Endothelial cell of umbilical vein (primary cell): ENCODE results near the gene GABPB2. TPM values are rescaled to one million over a fixed set of nuclear protein-coding genes. Genes with fewer than 3 reads are reported as not detected.

ENCODE experiments used
- BruUV-seq: library from RNA; stranded (reverse); fragments of 400-500 nt; replicated peaks from 2 replicates; lab custom pipeline; 2021; lab: Mats Ljungman, UMichigan
- CTCF ChIA-PET: fragments of 300-600, 350-600 bp; sonication (Branson Sonifier 250); formaldehyde crosslinking; loops from one replicate; lab custom pipeline; 2021; ENCODE audit warnings: antibody characterized with exemption, inconsistent platforms; lab: Charles Lee
- POLR2A ChIA-PET: fragments of 300-600, 350-600 bp; sonication (Branson Sonifier 250); formaldehyde crosslinking; loops from one replicate; lab custom pipeline; 2021; ENCODE audit warnings: antibody characterized with exemption, inconsistent platforms; lab: Charles Lee
- DNase-seq: peaks from one replicate; pipeline ENCODE4 v3.0.0-alpha.2; 2011; ENCODE audit warnings: low read depth, low spot score
- FAIRE-seq: peaks from 2 replicates; lab custom pipeline; 2011; peaks lifted over from hg19 to GRCh38; lab: Jason Lieb, UNC
- H2AFZ ChIP-seq: 2 replicates; pipeline ENCODE4 v1.6.0; 2012; ENCODE audit warnings: low read depth, low read length, control low read depth, inconsistent platforms
- H3K27ac ChIP-seq: 2 replicates; pipeline ENCODE4 v1.5.1; 2011; ENCODE audit warnings: low read depth, mild to moderate bottlenecking, control low read depth, low read length, moderate library complexity; ENCODE audit not compliant: insufficient read depth
- H3K27me3 ChIP-seq, 2 experiments: 2 replicates each; pipeline versions ENCODE4 v1.6.0 to v1.6.1; 2011; ENCODE audit warnings: low read length in 2 of 2, mixed read lengths in 1 of 2; ENCODE audit not compliant: control insufficient read depth in 2 of 2, insufficient read depth in 2 of 2
- H3K36me3 ChIP-seq, 2 experiments: 2 replicates in 1 of 2; 3 replicates in 1 of 2; pipeline ENCODE4 v1.5.1; 2011; ENCODE audit warnings: low read length in 2 of 2, mild to moderate bottlenecking in 1 of 2, moderate library complexity in 1 of 2; ENCODE audit not compliant: control insufficient read depth in 2 of 2, insufficient read depth in 2 of 2; ENCODE audit errors: extremely low read depth in 1 of 2
- H3K4me1 ChIP-seq: 3 replicates; pipeline ENCODE4 v1.5.1; 2011; ENCODE audit warnings: mild to moderate bottlenecking, low read length; ENCODE audit not compliant: control insufficient read depth, insufficient read depth; ENCODE audit errors: extremely low read depth
- H3K4me2 ChIP-seq: 2 replicates; pipeline ENCODE4 v1.6.1; 2011; ENCODE audit warnings: low read length, control low read depth, mixed read lengths; ENCODE audit not compliant: insufficient read depth
- H3K4me3 ChIP-seq, 3 experiments: fragments of 200-600 bp in 1 of 3; sonication (generic), shearing (Covaris generic) in 1 of 3; replicated peaks in 1 of 3; 2 replicates each; pipeline ENCODE4 v1.5.1; 2011 to 2016; ENCODE audit warnings: control low read depth in 3 of 3, low read length in 3 of 3, mild to moderate bottlenecking in 2 of 3, inconsistent platforms in 1 of 3, low read depth in 1 of 3, moderate library complexity in 1 of 3; ENCODE audit not compliant: insufficient read depth in 1 of 3
- H3K79me2 ChIP-seq: 2 replicates; pipeline ENCODE4 v1.6.0; 2012; ENCODE audit warnings: low read length, inconsistent platforms; ENCODE audit not compliant: control insufficient read depth, insufficient read depth
- H3K9ac ChIP-seq: replicated peaks from 2 replicates; pipeline ENCODE3; 2011; ENCODE audit warnings: low read length, control low read depth; ENCODE audit not compliant: insufficient read depth; ENCODE audit errors: extremely low read depth
- H3K9me1 ChIP-seq: replicated peaks from 3 replicates; pipeline ENCODE4 v1.6.0; 2011; ENCODE audit warnings: mild to moderate bottlenecking, low read length; ENCODE audit not compliant: control insufficient read depth, insufficient read depth; ENCODE audit errors: extremely low read depth
- H3K9me3 ChIP-seq: replicated peaks from 2 replicates; pipeline ENCODE4 v1.5.1; 2012; ENCODE audit warnings: low read length, inconsistent platforms; ENCODE audit not compliant: control insufficient read depth, insufficient read depth
- H4K20me1 ChIP-seq: replicated peaks from 2 replicates; pipeline ENCODE3; 2011; ENCODE audit warnings: mild to moderate bottlenecking, low read length; ENCODE audit not compliant: control insufficient read depth, insufficient read depth; ENCODE audit errors: extremely low read depth
- GATA2 ChIP-seq: IDR thresholded peaks from 2 replicates; pipeline ENCODE4 v1.7.0; 2011; ENCODE audit warnings: low read depth, mild to moderate bottlenecking, moderate library complexity, mixed read lengths, low read length; ENCODE audit not compliant: insufficient read length, insufficient read depth
- MYC ChIP-seq: IDR thresholded peaks from one replicate; pipeline ENCODE4 v1.6.1; 2011; ENCODE audit warnings: mild to moderate bottlenecking, low read depth, low read length
- dilution Hi-C: fragments of 300-500 bp; cut with MboI; formaldehyde crosslinking; loops from one replicate; pipeline ENCODE4 v1.15.0; 2019; ENCODE audit warnings: low sequenced_read_pairs; ENCODE audit not compliant: extremely low pct_ligation_motif_present
- intact Hi-C: fragments of 100-400 bp; cut with micrococcal nuclease; formaldehyde crosslinking; loops from one replicate; pipeline ENCODE4 v1.10.0; 2022
- polyA plus RNA-seq, 4 experiments: library from polyadenylated mRNA; depleted of rRNA in 3 of 4; stranded (reverse) in 3 of 4; unstranded in 1 of 4; fragments of >200 nt; gene quantifications; 2 replicates each; pipeline versions ENCODE4 v1.2.1 to v1.2.3, GENCODE V29; 2011 to 2012; ENCODE audit warnings: missing spikeins in 1 of 4
- total RNA-seq: library from RNA; stranded (reverse); gene quantifications from 2 replicates; pipeline ENCODE4 v1.2.3, GENCODE V29; 2021
- TF ChIP-seq, protein P1 (sequence below), 2 donors: IDR thresholded peaks; 1 replicate in 1 of 2; 2 replicates in 1 of 2; pipeline ENCODE4 v1.5.1; 2011; ENCODE audit warnings: low read length in 2 of 2, mild to moderate bottlenecking in 2 of 2, moderate library complexity in 2 of 2, control low read depth in 1 of 2, inconsistent platforms in 1 of 2, low read depth in 1 of 2; ENCODE audit not compliant: insufficient read depth in 1 of 2; ENCODE audit errors: extremely low read depth in 1 of 2
- TF ChIP-seq, protein P2 (sequence below): IDR thresholded peaks from 2 replicates; pipeline ENCODE4 v1.6.1; 2011; ENCODE audit not compliant: insufficient read depth, insufficient read length

The GABPB2 gene
- total and polyA plus RNA-seq, 2 donors (not counting 3 experiments of a cell fraction or from before 2014, with no cell fraction given): 2.6 to 4.3 TPM

DNA sequence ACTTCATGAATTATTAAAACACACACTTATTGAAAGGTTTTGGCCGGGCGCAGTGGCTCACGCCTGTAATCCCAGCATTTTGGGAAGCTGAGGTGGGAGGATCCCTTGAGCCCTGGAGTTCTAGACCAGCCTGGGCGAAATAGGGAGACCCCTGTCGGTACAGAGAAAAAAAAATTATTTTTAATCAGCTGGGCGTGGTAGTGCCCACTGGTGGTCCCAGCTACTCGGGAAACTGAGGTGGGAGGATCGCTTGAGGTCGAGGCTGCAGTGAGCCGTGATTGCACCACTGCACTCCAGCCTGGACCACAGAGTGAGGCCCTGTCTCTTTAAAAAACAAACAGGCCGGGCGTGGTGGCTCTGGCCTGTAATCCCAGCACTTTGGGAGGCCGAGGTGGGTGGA, 1.7 kb downstream of the GABPB2 start:
- no peak for DNase-seq
- Histone ChIP-seq H3K9me3 (no peaks in the 10 kb centered on the region), H3K79me2 (peaks cover 10% of the 10 kb centered on the region), H2AFZ (no peak overlapping the region), H3K4me1 (no peaks in the 10 kb centered on the region), H3K9ac (no peak overlapping the region), H3K4me3 (no peak overlapping the region), H4K20me1 (no peaks in the 10 kb centered on the region), H3K9me1 (no peaks in the 10 kb centered on the region), H3K27ac (no peak overlapping the region), H3K4me2 (no peak overlapping the region), H3K36me3 (peaks cover 0 to 4% of the 10 kb centered on the region in 2 experiments), H3K27me3 (no peaks in the 10 kb centered on the region)
- intact Hi-C loops: no loop called here
- ChIA-PET CTCF (interaction anchor here (0.9 to 3.0 kb wide), 5 partner anchors 12 to 135 kb away, joined by 3 to 39 read pairs (median 7); partner anchors contain the start of genes CDC42SE1 and MLLT11), POLR2A (interaction anchor here (0.6 to 1.8 kb wide), 2 partner anchors 12 to 23 kb away, joined by 5 read pairs; partner anchors contain the start of gene MLLT11)
- no peak for FAIRE-seq
- dilution Hi-C loops: no loop called here
- TF ChIP-seq MYC (no peak), GATA2 (no peak)
- TF ChIP-seq, protein P1, sequence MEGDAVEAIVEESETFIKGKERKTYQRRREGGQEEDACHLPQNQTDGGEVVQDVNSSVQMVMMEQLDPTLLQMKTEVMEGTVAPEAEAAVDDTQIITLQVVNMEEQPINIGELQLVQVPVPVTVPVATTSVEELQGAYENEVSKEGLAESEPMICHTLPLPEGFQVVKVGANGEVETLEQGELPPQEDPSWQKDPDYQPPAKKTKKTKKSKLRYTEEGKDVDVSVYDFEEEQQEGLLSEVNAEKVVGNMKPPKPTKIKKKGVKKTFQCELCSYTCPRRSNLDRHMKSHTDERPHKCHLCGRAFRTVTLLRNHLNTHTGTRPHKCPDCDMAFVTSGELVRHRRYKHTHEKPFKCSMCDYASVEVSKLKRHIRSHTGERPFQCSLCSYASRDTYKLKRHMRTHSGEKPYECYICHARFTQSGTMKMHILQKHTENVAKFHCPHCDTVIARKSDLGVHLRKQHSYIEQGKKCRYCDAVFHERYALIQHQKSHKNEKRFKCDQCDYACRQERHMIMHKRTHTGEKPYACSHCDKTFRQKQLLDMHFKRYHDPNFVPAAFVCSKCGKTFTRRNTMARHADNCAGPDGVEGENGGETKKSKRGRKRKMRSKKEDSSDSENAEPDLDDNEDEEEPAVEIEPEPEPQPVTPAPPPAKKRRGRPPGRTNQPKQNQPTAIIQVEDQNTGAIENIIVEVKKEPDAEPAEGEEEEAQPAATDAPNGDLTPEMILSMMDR (IDR thresholded peaks at IDR 0.05; ENCODE audit: extremely low read depth in 1 of 2, insufficient read depth in 1 of 2, low read depth in 1 of 2, low read length in 2 of 2): no peak
- TF ChIP-seq, protein P2, sequence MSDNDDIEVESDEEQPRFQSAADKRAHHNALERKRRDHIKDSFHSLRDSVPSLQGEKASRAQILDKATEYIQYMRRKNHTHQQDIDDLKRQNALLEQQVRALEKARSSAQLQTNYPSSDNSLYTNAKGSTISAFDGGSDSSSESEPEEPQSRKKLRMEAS: no peak
- no TSS peak for BruUV-seq
